Measurements from ENCODE around the gene CBX2.

GRCh38 chr17:79792984-79793923, 15.3 kb downstream of the CBX2 start:
- TF ChIP-seq, protein P1, sequence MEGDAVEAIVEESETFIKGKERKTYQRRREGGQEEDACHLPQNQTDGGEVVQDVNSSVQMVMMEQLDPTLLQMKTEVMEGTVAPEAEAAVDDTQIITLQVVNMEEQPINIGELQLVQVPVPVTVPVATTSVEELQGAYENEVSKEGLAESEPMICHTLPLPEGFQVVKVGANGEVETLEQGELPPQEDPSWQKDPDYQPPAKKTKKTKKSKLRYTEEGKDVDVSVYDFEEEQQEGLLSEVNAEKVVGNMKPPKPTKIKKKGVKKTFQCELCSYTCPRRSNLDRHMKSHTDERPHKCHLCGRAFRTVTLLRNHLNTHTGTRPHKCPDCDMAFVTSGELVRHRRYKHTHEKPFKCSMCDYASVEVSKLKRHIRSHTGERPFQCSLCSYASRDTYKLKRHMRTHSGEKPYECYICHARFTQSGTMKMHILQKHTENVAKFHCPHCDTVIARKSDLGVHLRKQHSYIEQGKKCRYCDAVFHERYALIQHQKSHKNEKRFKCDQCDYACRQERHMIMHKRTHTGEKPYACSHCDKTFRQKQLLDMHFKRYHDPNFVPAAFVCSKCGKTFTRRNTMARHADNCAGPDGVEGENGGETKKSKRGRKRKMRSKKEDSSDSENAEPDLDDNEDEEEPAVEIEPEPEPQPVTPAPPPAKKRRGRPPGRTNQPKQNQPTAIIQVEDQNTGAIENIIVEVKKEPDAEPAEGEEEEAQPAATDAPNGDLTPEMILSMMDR (IDR thresholded peaks at IDR 0.05; ENCODE audit: insufficient read depth, low read length) = no peak
- TF ChIP-seq, protein P2, sequence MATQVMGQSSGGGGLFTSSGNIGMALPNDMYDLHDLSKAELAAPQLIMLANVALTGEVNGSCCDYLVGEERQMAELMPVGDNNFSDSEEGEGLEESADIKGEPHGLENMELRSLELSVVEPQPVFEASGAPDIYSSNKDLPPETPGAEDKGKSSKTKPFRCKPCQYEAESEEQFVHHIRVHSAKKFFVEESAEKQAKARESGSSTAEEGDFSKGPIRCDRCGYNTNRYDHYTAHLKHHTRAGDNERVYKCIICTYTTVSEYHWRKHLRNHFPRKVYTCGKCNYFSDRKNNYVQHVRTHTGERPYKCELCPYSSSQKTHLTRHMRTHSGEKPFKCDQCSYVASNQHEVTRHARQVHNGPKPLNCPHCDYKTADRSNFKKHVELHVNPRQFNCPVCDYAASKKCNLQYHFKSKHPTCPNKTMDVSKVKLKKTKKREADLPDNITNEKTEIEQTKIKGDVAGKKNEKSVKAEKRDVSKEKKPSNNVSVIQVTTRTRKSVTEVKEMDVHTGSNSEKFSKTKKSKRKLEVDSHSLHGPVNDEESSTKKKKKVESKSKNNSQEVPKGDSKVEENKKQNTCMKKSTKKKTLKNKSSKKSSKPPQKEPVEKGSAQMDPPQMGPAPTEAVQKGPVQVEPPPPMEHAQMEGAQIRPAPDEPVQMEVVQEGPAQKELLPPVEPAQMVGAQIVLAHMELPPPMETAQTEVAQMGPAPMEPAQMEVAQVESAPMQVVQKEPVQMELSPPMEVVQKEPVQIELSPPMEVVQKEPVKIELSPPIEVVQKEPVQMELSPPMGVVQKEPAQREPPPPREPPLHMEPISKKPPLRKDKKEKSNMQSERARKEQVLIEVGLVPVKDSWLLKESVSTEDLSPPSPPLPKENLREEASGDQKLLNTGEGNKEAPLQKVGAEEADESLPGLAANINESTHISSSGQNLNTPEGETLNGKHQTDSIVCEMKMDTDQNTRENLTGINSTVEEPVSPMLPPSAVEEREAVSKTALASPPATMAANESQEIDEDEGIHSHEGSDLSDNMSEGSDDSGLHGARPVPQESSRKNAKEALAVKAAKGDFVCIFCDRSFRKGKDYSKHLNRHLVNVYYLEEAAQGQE (IDR thresholded peaks at IDR 0.05; ENCODE audit: insufficient replicate concordance, low read depth) = no peak
- TF ChIP-seq POLR2AphosphoS5 (IDR thresholded peaks at IDR 0.05; ENCODE audit: low read depth) = no peak
- TF ChIP-seq GABPA (IDR thresholded peaks at IDR 0.05; ENCODE audit: low read depth) = no peak
- TF ChIP-seq SPI1 (IDR thresholded peaks at IDR 0.05; ENCODE audit: borderline replicate concordance, low read depth) = no peak

Measured in HL-60 (cell line).